Lower lobe of right lung (tissue), 2 donors: Measurements from ENCODE around the gene STK11IP. TPM values are rescaled to one million over a fixed set of nuclear protein-coding genes. Genes with fewer than 3 reads are reported as not detected.

Experiments used
- ATAC-seq, 2 donors: fragments of 200-7000 bp; cut with Tn5 transposase; one replicate each; pipeline ENCODE4 v1.9.1; 2020 to 2022; ENCODE audit warnings: mild to moderate bottlenecking in 2 of 2, moderate library complexity in 2 of 2
- DNase-seq: peaks from one replicate; pipeline ENCODE4 v3.0.0-alpha.2; 2020
- H3K27ac ChIP-seq: fragments of 200-600 bp; one replicate; pipeline ENCODE4 v1.8.0; 2022
- H3K27me3 ChIP-seq: fragments of 200-600 bp; one replicate; pipeline ENCODE4 v1.8.0; 2022; ENCODE audit warnings: low read depth
- H3K36me3 ChIP-seq: fragments of 200-600 bp; one replicate; pipeline ENCODE4 v1.8.0; 2022; ENCODE audit warnings: mild to moderate bottlenecking
- H3K4me1 ChIP-seq: fragments of 200-600 bp; one replicate; pipeline ENCODE4 v1.8.0; 2022
- H3K4me3 ChIP-seq: fragments of 200-600 bp; one replicate; pipeline ENCODE4 v1.8.0; 2022; ENCODE audit warnings: mild to moderate bottlenecking
- H3K9me3 ChIP-seq: fragments of 200-600 bp; one replicate; pipeline ENCODE4 v1.8.0; 2022
- CTCF ChIP-seq: fragments of 200-600 bp; IDR thresholded peaks from one replicate; pipeline ENCODE4 v1.8.0; 2022; ENCODE audit warnings: antibody characterized with exemption, mild to moderate bottlenecking
- intact Hi-C: fragments of 100-400 bp; cut with DNase I; formaldehyde crosslinking; loops from one replicate; pipeline ENCODE4 v1.11.0; 2022
- total RNA-seq: library from RNA; stranded (reverse); fragmentation: NEBNext Ultra II Directional; extraction: Animal tissue kit (Norgen Biotek cat#: 25700); gene quantifications from one replicate; pipeline ENCODE4 v1.2.1, GENCODE V29; 2021
- donor health status: DM: no; HTN: yes; CAD: no; lungs with severe emphysema.

STK11IP gene
- total RNA-seq, 1 donor from 2014 or later: 31.8 TPM

- intact Hi-C loops: no loop called here
- DNase-seq: peak; percentile 27
- Histone ChIP-seq H3K4me3 (no peak overlapping the region), H3K27ac (no peak overlapping the region), H3K4me1 (peaks cover under 1% of the 10 kb centered on the region), H3K36me3 (peaks cover 4% of the 10 kb centered on the region), H3K27me3 (peaks cover 5% of the 10 kb centered on the region), H3K9me3 (no peaks in the 10 kb centered on the region)
- no peak for ATAC-seq
- TF ChIP-seq CTCF: no peak
Observed at GRCh38 chr2:219557791-219558785, 39.6 kb upstream of the STK11IP start.

- Histone ChIP-seq H3K36me3 (peaks cover 10% of the 10 kb centered on the region), H3K4me3 (no peak overlapping the region), H3K4me1 (no peaks in the 10 kb centered on the region), H3K27ac (no peak overlapping the region), H3K27me3 (no peaks in the 10 kb centered on the region), H3K9me3 (no peaks in the 10 kb centered on the region)
- no peak for ATAC-seq
- intact Hi-C loops: no loop called here
- no peak for TF ChIP-seq CTCF
- no peak for DNase-seq
Observed at GRCh38 chr2:219559156-219559915, 38.3 kb upstream of the STK11IP start.

- DNase-seq: no peak
- H3K27ac ChIP-seq: no peak overlapping the region
- peaks cover 12% of the 10 kb centered on the region for H3K36me3 ChIP-seq
- no peak overlapping the region for H3K4me3 ChIP-seq
- intact Hi-C loops: no loop called here
- no peaks in the 10 kb centered on the region for H3K4me1 ChIP-seq
- ATAC-seq: peak in 1 of 2 donors; percentile 51
- no peaks in the 10 kb centered on the region for H3K9me3 ChIP-seq
- H3K27me3 ChIP-seq: no peaks in the 10 kb centered on the region
- peak; percentile 77 for TF ChIP-seq CTCF
Observed at GRCh38 chr2:219560037-219560892, 37.4 kb upstream of the STK11IP start.

- Histone ChIP-seq H3K36me3 (peaks cover 17% of the 10 kb centered on the region), H3K4me3 (no peak overlapping the region), H3K27me3 (no peaks in the 10 kb centered on the region), H3K4me1 (no peaks in the 10 kb centered on the region), H3K27ac (no peak overlapping the region), H3K9me3 (no peaks in the 10 kb centered on the region)
- no peak for DNase-seq
- no peak for ATAC-seq
- no peak for TF ChIP-seq CTCF
- intact Hi-C loops: no loop called here
Observed at GRCh38 chr2:219560893-219561178, 36.8 kb upstream of the STK11IP start.
